ENCODE results near the gene MYOM3. TPM values are rescaled to one million over a fixed set of nuclear protein-coding genes. Genes with fewer than 3 reads are reported as not detected.

Gene MYOM3
- total RNA-seq, 1 experiment from 2014 or later, result 7.9 TPM

- no peak overlapping the region for H3K27ac ChIP-seq (ENCODE audit: low read depth, low read length)
- ATAC-seq, result peak; percentile 85
- no peaks in the 10 kb centered on the region for H3K27me3 ChIP-seq (ENCODE audit: insufficient read depth, low read length)
- intact Hi-C loops (cut with micrococcal nuclease), result no loop called here
- TF ChIP-seq SRF (IDR thresholded peaks at IDR 0.05; ENCODE audit: low read depth), result no peak
- no peak for TF ChIP-seq EGR1 (IDR thresholded peaks at IDR 0.05; ENCODE audit: low read depth)
- no peak for TF ChIP-seq EZH2 (IDR thresholded peaks at IDR 0.05)
- no peak for TF ChIP-seq POLR2A (IDR thresholded peaks at IDR 0.05; ENCODE audit: borderline replicate concordance, extremely low read depth, insufficient read depth, insufficient read length)
- no peak for TF ChIP-seq CTCF (IDR thresholded peaks at IDR 0.05 in 2 of 3, conservative IDR thresholded peaks at IDR 0.05 in 1 of 3; ENCODE audit: borderline replicate concordance in 1 of 3, insufficient read depth in 1 of 3, low read depth in 2 of 3, low read length in 2 of 3)
- TF ChIP-seq SP1 (IDR thresholded peaks at IDR 0.05; ENCODE audit: low read depth), result no peak
- no peaks in the 10 kb centered on the region for H3K9me2 ChIP-seq (ENCODE audit: insufficient read depth)
- H3K4me1 ChIP-seq (ENCODE audit: control insufficient read depth in 1 of 2, insufficient read depth in 2 of 2, low read length in 2 of 2), result peaks cover 5 to 18% of the 10 kb centered on the region in 2 experiments
- BruUV-seq (replicated peaks), result no TSS peak
- H2AFZ ChIP-seq (ENCODE audit: low read depth, low read length, poor library complexity, severe bottlenecking), result no peak overlapping the region
- no peaks in the 10 kb centered on the region for H4K20me1 ChIP-seq (ENCODE audit: insufficient read depth)
- no peaks in the 10 kb centered on the region for H3K9me3 ChIP-seq (ENCODE audit: control insufficient read depth in 1 of 2, insufficient read depth in 1 of 2, low read depth in 1 of 2, low read length in 2 of 2)
- H3K9ac ChIP-seq (ENCODE audit: low read length), result no peak overlapping the region
- ChIA-PET POLR2A (no interaction called here), RAD21 (ENCODE audit: low non-redundant PET in 1 of 2, low total read pairs in 2 of 2, uncharacterized antibody in 2 of 2, unreplicated experiment in 2 of 2) (no interaction called here), CTCF (interaction anchor here (1.4 kb wide), 1 partner anchor 32 kb away, joined by 6 read pairs; no protein-coding TSS in a partner anchor)
- H3K4me3 ChIP-seq (replicated peaks in 1 of 2; ENCODE audit: low read depth in 1 of 2, low read length in 2 of 2), result no peak overlapping the region
- H3K4me2 ChIP-seq (ENCODE audit: low read length), result peak overlapping the region; percentile 40
- DNase-seq (ENCODE audit: low read depth, low spot score), result peak; percentile 10
- no peaks in the 10 kb centered on the region for H3K79me2 ChIP-seq (ENCODE audit: insufficient read depth, low read length)
- no peaks in the 10 kb centered on the region for H3K36me3 ChIP-seq (ENCODE audit: control insufficient read depth in 1 of 2, insufficient read depth in 2 of 2, low read length in 2 of 2)
These were observed 5.9 kb upstream of the MYOM3 start for GRCh38 chr1:24117722-24118409.

GRCh38 chr1:24117132-24117531, 5.2 kb upstream of the MYOM3 start:
- no peak for ATAC-seq
- DNase-seq (ENCODE audit: low read depth, low spot score), result no peak
- TF ChIP-seq REST (IDR thresholded peaks at IDR 0.05; ENCODE audit: low read depth), result no peak
- no peak for TF ChIP-seq ZNF274 (IDR thresholded peaks at IDR 0.05; ENCODE audit: low read depth, low read length)
- TF ChIP-seq ZFX (IDR thresholded peaks at IDR 0.05), result no peak
- TF ChIP-seq EGR1 (IDR thresholded peaks at IDR 0.05; ENCODE audit: low read depth), result no peak
- TF ChIP-seq JUND (IDR thresholded peaks at IDR 0.05), result no peak
- no peak for TF ChIP-seq RAD21 (IDR thresholded peaks at IDR 0.05; ENCODE audit: low read depth)
- TF ChIP-seq POLR2AphosphoS5 (IDR thresholded peaks at IDR 0.05; ENCODE audit: low read depth, low read length), result no peak
- TF ChIP-seq EZH2 (IDR thresholded peaks at IDR 0.05), result no peak
- RAD21 ChIA-PET (ENCODE audit: low non-redundant PET in 1 of 2, low total read pairs in 2 of 2, uncharacterized antibody in 2 of 2, unreplicated experiment in 2 of 2), result no interaction called here
- Histone ChIP-seq H3K4me3 (replicated peaks in 1 of 2; ENCODE audit: low read depth in 1 of 2, low read length in 2 of 2) (no peak overlapping the region), H4K20me1 (ENCODE audit: insufficient read depth) (no peaks in the 10 kb centered on the region), H3K4me2 (ENCODE audit: low read length) (peak overlapping the region; percentile 40; the same call in 1 of the 2 replicates), H3K27ac (ENCODE audit: low read depth, low read length) (no peak overlapping the region), H3K79me2 (ENCODE audit: insufficient read depth, low read length) (no peaks in the 10 kb centered on the region), H3K9ac (ENCODE audit: low read length) (no peak overlapping the region), H3K27me3 (ENCODE audit: insufficient read depth, low read length) (no peaks in the 10 kb centered on the region), H3K4me1 (ENCODE audit: control insufficient read depth in 1 of 2, insufficient read depth in 2 of 2, low read length in 2 of 2) (peaks cover 5 to 22% of the 10 kb centered on the region in 2 experiments), H3K9me3 (ENCODE audit: control insufficient read depth in 1 of 2, insufficient read depth in 1 of 2, low read depth in 1 of 2, low read length in 2 of 2) (no peaks in the 10 kb centered on the region), H3K9me2 (ENCODE audit: insufficient read depth) (no peaks in the 10 kb centered on the region), H3K36me3 (ENCODE audit: control insufficient read depth in 1 of 2, insufficient read depth in 2 of 2, low read length in 2 of 2) (no peaks in the 10 kb centered on the region), H2AFZ (ENCODE audit: low read depth, low read length, poor library complexity, severe bottlenecking) (no peak overlapping the region)
- CTCF ChIA-PET, result interaction anchor here (1.4 kb wide), 1 partner anchor 33 kb away, joined by 6 read pairs; no protein-coding TSS in a partner anchor
- BruUV-seq (replicated peaks), result no TSS peak
- intact Hi-C loops (cut with micrococcal nuclease), result no loop called here
- POLR2A ChIA-PET, result no interaction called here
